ENCODE results near the gene SMIM32. TPM values are rescaled to one million over a fixed set of nuclear protein-coding genes. Genes with fewer than 3 reads are reported as not detected.

The SMIM32 gene
- total and polyA plus RNA-seq, 7 experiments from 2014 or later, result not detected

DNA sequence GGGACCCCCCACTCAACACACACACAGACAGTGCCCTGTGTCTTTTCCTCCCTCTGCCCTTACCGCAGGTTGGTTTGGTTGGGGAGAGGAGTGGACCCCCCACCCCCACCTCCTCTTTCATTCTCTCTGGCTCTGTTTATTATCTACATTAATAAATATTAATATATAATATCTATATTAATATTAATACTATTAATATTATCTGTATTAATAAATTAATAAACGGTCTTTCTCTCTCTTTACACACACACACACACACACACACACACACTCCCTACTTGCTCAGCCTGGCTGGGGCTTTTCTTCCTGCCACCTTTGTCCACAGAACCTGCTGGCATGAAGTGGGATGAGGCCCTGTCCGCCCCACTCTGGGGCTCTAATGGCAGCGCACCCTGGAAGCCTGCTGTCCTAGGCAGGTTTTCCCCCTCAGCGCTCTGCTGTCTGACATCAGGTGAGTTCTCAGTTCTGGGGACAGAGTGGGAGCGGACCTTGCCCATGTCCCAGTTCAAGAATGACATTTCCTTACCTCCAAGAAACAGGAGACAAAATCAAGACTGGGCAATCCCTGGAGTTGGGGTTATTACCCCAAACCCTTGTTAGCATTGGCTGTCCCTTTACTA, 10.5 kb upstream of the SMIM32 start:
- H3K4me1 ChIP-seq (ENCODE audit: control insufficient read depth in 2 of 2, insufficient read depth in 2 of 2, low read length in 2 of 2), result no peaks in the 10 kb centered on the region
- peaks cover 4 to 26% (median 24%) of the 10 kb centered on the region in 5 donors for H3K27me3 Mint-ChIP-seq
- CTCF ChIA-PET, result no interaction called here
- no peak overlapping the region for H3K27ac Mint-ChIP-seq
- no peak overlapping the region for H3K27ac ChIP-seq (ENCODE audit: low read depth, low read length)
- H3K27me3 ChIP-seq (ENCODE audit: control insufficient read depth in 2 of 2, insufficient read depth in 2 of 2, low read length in 2 of 2), result no peaks in the 10 kb centered on the region
- H3K9me3 Mint-ChIP-seq, result peaks cover 0 to 7% (median 0%) of the 10 kb centered on the region in 11 donors
- ATAC-seq (no peak), DNase-seq (no peak)
- H3K4me1 Mint-ChIP-seq, result no peaks in the 10 kb centered on the region
- H3K4me3 Mint-ChIP-seq, result no peak overlapping the region
- no peaks in the 10 kb centered on the region for H3K36me3 Mint-ChIP-seq
- no peaks in the 10 kb centered on the region for H3K9me3 ChIP-seq (ENCODE audit: control insufficient read depth in 2 of 3, low read length in 3 of 3)
- intact Hi-C loops (cut with micrococcal nuclease), result no loop called here
- H3K4me3 ChIP-seq (ENCODE audit: low read length), result no peak overlapping the region
- H3K36me3 ChIP-seq (ENCODE audit: control insufficient read depth in 2 of 3, insufficient read depth in 3 of 3, low read length in 3 of 3), result no peaks in the 10 kb centered on the region
- POLR2A ChIA-PET, result no interaction called here

DNA sequence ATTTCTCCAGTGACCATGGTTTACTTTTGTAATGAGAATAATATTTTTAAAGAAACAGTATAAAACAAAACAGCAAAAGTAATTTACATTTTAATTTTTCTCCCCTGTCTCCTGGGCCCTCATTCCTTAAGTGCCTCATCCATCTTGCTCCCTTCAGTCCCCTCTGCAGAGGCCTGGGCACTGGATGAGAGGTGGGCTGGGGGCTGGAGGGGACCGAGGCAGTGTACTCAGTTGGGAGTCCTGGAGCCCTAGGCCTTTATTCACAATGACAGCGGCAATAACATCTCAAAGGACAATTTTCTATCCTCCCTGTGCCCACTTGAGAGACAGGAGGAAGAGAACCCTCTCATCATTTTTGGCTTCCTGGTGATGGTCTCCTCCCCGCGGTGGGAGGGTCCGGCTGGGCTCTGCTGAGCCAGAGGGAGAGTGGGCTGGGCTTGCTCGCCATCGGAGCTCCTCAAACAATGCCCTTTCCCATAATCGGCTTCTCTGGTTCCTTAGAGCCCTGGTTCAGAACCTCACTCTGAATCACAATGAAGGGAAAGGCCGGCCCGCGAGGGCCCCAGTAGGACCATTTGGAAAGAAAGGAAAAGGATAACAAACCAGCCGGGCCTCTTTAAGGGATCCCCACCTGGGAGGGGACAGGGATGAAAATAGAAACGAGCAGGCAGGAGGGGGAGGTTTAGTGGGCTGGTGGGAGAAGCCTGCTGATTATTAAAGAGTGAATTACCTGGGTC, 9.7 kb upstream of the SMIM32 start:
- CTCF ChIA-PET, result no interaction called here
- H3K9me3 Mint-ChIP-seq, result peaks cover 0 to 7% (median 0%) of the 10 kb centered on the region in 11 donors
- H3K36me3 Mint-ChIP-seq, result no peaks in the 10 kb centered on the region
- no peak overlapping the region for H3K27ac Mint-ChIP-seq
- H3K27me3 Mint-ChIP-seq, result peaks cover 8 to 29% (median 23%) of the 10 kb centered on the region in 5 donors
- Histone ChIP-seq H3K4me3 (ENCODE audit: low read length) (no peak overlapping the region), H3K4me1 (ENCODE audit: control insufficient read depth in 2 of 2, insufficient read depth in 2 of 2, low read length in 2 of 2) (no peaks in the 10 kb centered on the region), H3K9me3 (ENCODE audit: control insufficient read depth in 2 of 3, low read length in 3 of 3) (no peaks in the 10 kb centered on the region), H3K27me3 (ENCODE audit: control insufficient read depth in 2 of 2, insufficient read depth in 2 of 2, low read length in 2 of 2) (no peaks in the 10 kb centered on the region), H3K27ac (ENCODE audit: low read depth, low read length) (no peak overlapping the region), H3K36me3 (ENCODE audit: control insufficient read depth in 2 of 3, insufficient read depth in 3 of 3, low read length in 3 of 3) (no peaks in the 10 kb centered on the region)
- ATAC-seq (no peak), DNase-seq (no peak)
- POLR2A ChIA-PET, result no interaction called here
- H3K4me1 Mint-ChIP-seq, result no peaks in the 10 kb centered on the region
- no peak overlapping the region for H3K4me3 Mint-ChIP-seq
- intact Hi-C loops (cut with micrococcal nuclease), result no loop called here

DNA sequence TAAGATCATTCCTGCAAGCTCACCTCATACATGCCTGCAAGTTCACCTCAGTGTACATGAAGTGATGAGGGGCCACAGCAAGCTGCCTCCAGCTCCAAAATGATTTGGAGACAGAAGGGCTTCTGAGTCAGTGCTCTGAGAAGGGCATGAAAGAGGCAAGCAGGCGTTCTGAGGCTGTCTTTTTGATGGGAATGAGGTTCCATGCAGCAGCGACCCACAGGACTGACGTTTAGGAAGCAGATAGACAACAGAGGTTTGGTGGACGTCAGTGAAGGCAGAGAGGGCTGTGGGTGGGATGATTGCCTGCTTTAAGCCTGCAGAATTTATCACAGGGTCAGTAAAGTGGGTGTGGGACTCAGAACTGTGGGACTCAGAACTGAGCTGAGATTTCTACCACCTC, 8.9 kb upstream of the SMIM32 start:
- ChIA-PET POLR2A (no interaction called here), CTCF (no interaction called here)
- Mint-ChIP-seq H3K36me3 (no peaks in the 10 kb centered on the region), H3K9me3 (peaks cover 0 to 7% (median 0%) of the 10 kb centered on the region in 11 donors), H3K27me3 (peaks cover 16 to 37% (median 27%) of the 10 kb centered on the region in 5 donors), H3K27ac (no peak overlapping the region), H3K4me1 (no peaks in the 10 kb centered on the region), H3K4me3 (no peak overlapping the region)
- H3K27me3 ChIP-seq (ENCODE audit: control insufficient read depth in 2 of 2, insufficient read depth in 2 of 2, low read length in 2 of 2), result no peaks in the 10 kb centered on the region
- H3K4me3 ChIP-seq (ENCODE audit: low read length), result no peak overlapping the region
- no peak for ATAC-seq
- no peaks in the 10 kb centered on the region for H3K9me3 ChIP-seq (ENCODE audit: control insufficient read depth in 2 of 3, low read length in 3 of 3)
- intact Hi-C loops (cut with micrococcal nuclease), result no loop called here
- no peak for DNase-seq
- no peaks in the 10 kb centered on the region for H3K4me1 ChIP-seq (ENCODE audit: control insufficient read depth in 2 of 2, insufficient read depth in 2 of 2, low read length in 2 of 2)
- H3K27ac ChIP-seq (ENCODE audit: low read depth, low read length), result no peak overlapping the region
- H3K36me3 ChIP-seq (ENCODE audit: control insufficient read depth in 2 of 3, insufficient read depth in 3 of 3, low read length in 3 of 3), result no peaks in the 10 kb centered on the region

DNA sequence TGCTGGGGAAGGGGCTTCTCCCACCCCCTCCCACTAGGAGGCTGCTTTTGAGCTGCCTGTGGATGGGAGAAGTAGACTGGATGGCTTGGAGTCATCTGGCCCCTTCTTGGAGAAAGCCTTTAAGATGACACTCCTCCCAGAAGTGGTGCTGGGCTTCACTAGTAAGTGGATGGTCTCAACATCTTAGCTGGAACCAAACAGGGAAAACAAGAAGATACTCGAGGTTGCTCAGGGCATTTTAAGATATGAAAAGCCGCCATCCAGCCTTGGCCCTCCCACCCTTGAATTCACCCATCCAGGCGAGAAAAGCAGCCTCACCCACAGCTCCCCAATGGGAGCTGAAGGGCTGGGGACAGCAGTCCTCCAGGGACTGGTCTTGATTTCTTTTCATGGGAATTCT, 7.8 kb upstream of the SMIM32 start:
- Histone ChIP-seq H3K9me3 (ENCODE audit: control insufficient read depth in 2 of 3, low read length in 3 of 3) (no peaks in the 10 kb centered on the region), H3K4me3 (ENCODE audit: low read length) (no peak overlapping the region), H3K27me3 (ENCODE audit: control insufficient read depth in 2 of 2, insufficient read depth in 2 of 2, low read length in 2 of 2) (no peaks in the 10 kb centered on the region), H3K36me3 (ENCODE audit: control insufficient read depth in 2 of 3, insufficient read depth in 3 of 3, low read length in 3 of 3) (no peaks in the 10 kb centered on the region), H3K4me1 (ENCODE audit: control insufficient read depth in 2 of 2, insufficient read depth in 2 of 2, low read length in 2 of 2) (no peaks in the 10 kb centered on the region), H3K27ac (ENCODE audit: low read depth, low read length) (no peak overlapping the region)
- DNase-seq, result no peak
- H3K9me3 Mint-ChIP-seq, result peaks cover 0 to 7% (median 0%) of the 10 kb centered on the region in 11 donors
- no peaks in the 10 kb centered on the region for H3K4me1 Mint-ChIP-seq
- no peak for ATAC-seq
- intact Hi-C loops (cut with micrococcal nuclease), result no loop called here
- no peak overlapping the region for H3K27ac Mint-ChIP-seq
- H3K36me3 Mint-ChIP-seq, result no peaks in the 10 kb centered on the region
- ChIA-PET POLR2A (no interaction called here), CTCF (no interaction called here)
- H3K4me3 Mint-ChIP-seq, result no peak overlapping the region
- peaks cover 16 to 47% (median 35%) of the 10 kb centered on the region in 5 donors for H3K27me3 Mint-ChIP-seq

DNA sequence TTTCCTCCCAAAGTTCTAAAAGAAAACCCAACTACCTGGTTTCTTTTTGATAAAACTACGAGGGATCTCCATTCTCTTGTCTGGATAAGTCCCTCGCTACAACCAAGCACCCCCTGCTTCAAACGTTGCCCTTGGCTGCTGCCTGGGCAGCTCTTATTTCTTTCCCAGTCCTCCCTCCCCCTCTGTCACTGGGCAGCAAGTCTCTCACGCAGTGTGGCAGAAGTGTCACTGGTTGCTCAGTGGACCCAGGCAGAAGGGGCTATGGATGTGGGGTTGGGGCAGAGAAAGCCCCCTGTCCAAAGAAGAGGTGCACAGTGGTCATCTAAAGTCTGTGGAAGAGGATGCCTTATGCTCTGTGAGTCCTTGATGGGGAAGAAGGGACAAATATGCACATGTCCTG, 7.2 kb upstream of the SMIM32 start:
- ATAC-seq (no peak), DNase-seq (no peak)
- H3K36me3 Mint-ChIP-seq, result no peaks in the 10 kb centered on the region
- POLR2A ChIA-PET, result no interaction called here
- H3K27me3 Mint-ChIP-seq, result peaks cover 18 to 54% (median 40%) of the 10 kb centered on the region in 5 donors
- CTCF ChIA-PET, result no interaction called here
- peaks cover 0 to 7% (median 0%) of the 10 kb centered on the region in 11 donors for H3K9me3 Mint-ChIP-seq
- no peak overlapping the region for H3K27ac Mint-ChIP-seq
- H3K4me1 Mint-ChIP-seq, result no peaks in the 10 kb centered on the region
- Histone ChIP-seq H3K4me3 (ENCODE audit: low read length) (no peak overlapping the region), H3K9me3 (ENCODE audit: control insufficient read depth in 2 of 3, low read length in 3 of 3) (no peaks in the 10 kb centered on the region), H3K27ac (ENCODE audit: low read depth, low read length) (no peak overlapping the region), H3K36me3 (ENCODE audit: control insufficient read depth in 2 of 3, insufficient read depth in 3 of 3, low read length in 3 of 3) (no peaks in the 10 kb centered on the region), H3K27me3 (ENCODE audit: control insufficient read depth in 2 of 2, insufficient read depth in 2 of 2, low read length in 2 of 2) (no peaks in the 10 kb centered on the region), H3K4me1 (ENCODE audit: control insufficient read depth in 2 of 2, insufficient read depth in 2 of 2, low read length in 2 of 2) (no peaks in the 10 kb centered on the region)
- H3K4me3 Mint-ChIP-seq, result no peak overlapping the region
- intact Hi-C loops (cut with micrococcal nuclease), result no loop called here

DNA sequence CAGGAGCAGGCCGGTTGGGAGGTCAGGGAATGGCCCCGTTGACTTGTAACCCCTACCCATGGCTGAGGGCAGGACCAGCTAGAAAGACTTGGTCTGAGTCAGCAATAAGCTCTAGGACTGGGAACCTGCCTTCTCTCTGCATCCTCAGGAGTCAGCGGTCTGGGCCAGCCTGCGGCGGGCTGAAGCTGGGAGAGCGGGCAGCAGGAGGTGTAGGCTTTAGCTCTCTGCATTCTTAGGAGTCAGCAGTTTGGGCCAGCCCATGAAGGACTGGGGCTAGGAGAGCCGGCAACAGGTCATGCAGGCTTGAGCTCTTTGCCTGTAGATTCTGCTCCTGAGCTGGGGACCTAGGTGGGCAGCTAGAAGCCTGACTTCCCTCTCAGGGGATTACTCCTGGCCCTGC, 6.4 kb upstream of the SMIM32 start:
- H3K9me3 ChIP-seq (ENCODE audit: control insufficient read depth in 2 of 3, low read length in 3 of 3), result no peaks in the 10 kb centered on the region
- no peak overlapping the region for H3K4me3 ChIP-seq (ENCODE audit: low read length)
- no peaks in the 10 kb centered on the region for H3K36me3 ChIP-seq (ENCODE audit: control insufficient read depth in 2 of 3, insufficient read depth in 3 of 3, low read length in 3 of 3)
- H3K27me3 ChIP-seq (ENCODE audit: control insufficient read depth in 2 of 2, insufficient read depth in 2 of 2, low read length in 2 of 2), result no peaks in the 10 kb centered on the region
- no peaks in the 10 kb centered on the region for H3K36me3 Mint-ChIP-seq
- ATAC-seq (no peak), DNase-seq (no peak)
- no peak overlapping the region for H3K4me3 Mint-ChIP-seq
- ChIA-PET POLR2A (no interaction called here), CTCF (no interaction called here)
- peaks cover 24 to 60% (median 40%) of the 10 kb centered on the region in 5 donors for H3K27me3 Mint-ChIP-seq
- intact Hi-C loops (cut with micrococcal nuclease), result no loop called here
- no peak overlapping the region for H3K27ac Mint-ChIP-seq
- H3K9me3 Mint-ChIP-seq, result peaks cover 0 to 5% (median 0%) of the 10 kb centered on the region in 11 donors
- H3K4me1 ChIP-seq (ENCODE audit: control insufficient read depth in 2 of 2, insufficient read depth in 2 of 2, low read length in 2 of 2), result no peaks in the 10 kb centered on the region
- no peaks in the 10 kb centered on the region for H3K4me1 Mint-ChIP-seq
- no peak overlapping the region for H3K27ac ChIP-seq (ENCODE audit: low read depth, low read length)

DNA sequence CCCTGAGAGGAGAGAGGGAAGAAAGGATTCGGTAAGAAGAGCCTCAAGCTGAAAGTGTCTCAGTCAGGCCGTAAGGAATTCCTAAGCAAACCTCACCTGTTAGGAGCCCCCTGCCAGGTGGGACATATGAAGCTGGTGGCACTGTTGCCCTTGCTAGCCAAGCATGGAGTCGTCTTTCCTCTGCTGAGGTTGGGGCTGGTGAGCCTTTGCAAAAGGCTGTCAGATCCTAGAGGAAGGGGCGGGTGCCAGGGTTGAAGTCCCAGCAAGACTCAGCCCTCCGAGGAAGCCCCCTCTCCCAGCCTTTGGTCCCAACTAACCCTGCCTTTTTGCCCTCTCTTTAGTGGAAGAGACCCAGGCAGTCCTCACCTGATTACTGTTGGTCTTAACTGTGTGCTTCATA, 5.5 kb upstream of the SMIM32 start:
- no peaks in the 10 kb centered on the region for H3K27me3 ChIP-seq (ENCODE audit: control insufficient read depth in 2 of 2, insufficient read depth in 2 of 2, low read length in 2 of 2)
- CTCF ChIA-PET, result no interaction called here
- peaks cover 0 to 4% (median 0%) of the 10 kb centered on the region in 5 donors for H3K36me3 Mint-ChIP-seq
- peaks cover 0 to 5% (median 0%) of the 10 kb centered on the region in 7 donors for H3K4me1 Mint-ChIP-seq
- POLR2A ChIA-PET, result no interaction called here
- no peaks in the 10 kb centered on the region for H3K9me3 ChIP-seq (ENCODE audit: control insufficient read depth in 2 of 3, low read length in 3 of 3)
- H3K4me3 ChIP-seq (ENCODE audit: low read length), result no peak overlapping the region
- peaks cover 30 to 65% (median 39%) of the 10 kb centered on the region in 5 donors for H3K27me3 Mint-ChIP-seq
- no peaks in the 10 kb centered on the region for H3K36me3 ChIP-seq (ENCODE audit: control insufficient read depth in 2 of 3, insufficient read depth in 3 of 3, low read length in 3 of 3)
- no peaks in the 10 kb centered on the region for H3K4me1 ChIP-seq (ENCODE audit: control insufficient read depth in 2 of 2, insufficient read depth in 2 of 2, low read length in 2 of 2)
- peaks cover 0 to 4% (median 0%) of the 10 kb centered on the region in 11 donors for H3K9me3 Mint-ChIP-seq
- DNase-seq (no peak), ATAC-seq (no peak)
- H3K4me3 Mint-ChIP-seq, result no peak overlapping the region
- no peak overlapping the region for H3K27ac ChIP-seq (ENCODE audit: low read depth, low read length)
- intact Hi-C loops (cut with micrococcal nuclease), result no loop called here
- H3K27ac Mint-ChIP-seq, result no peak overlapping the region

All from naive thymus-derived CD4-positive, alpha-beta T cell (primary cell).